Measurements from ENCODE around the gene ZSWIM1.

ZSWIM1 gene

DNA sequence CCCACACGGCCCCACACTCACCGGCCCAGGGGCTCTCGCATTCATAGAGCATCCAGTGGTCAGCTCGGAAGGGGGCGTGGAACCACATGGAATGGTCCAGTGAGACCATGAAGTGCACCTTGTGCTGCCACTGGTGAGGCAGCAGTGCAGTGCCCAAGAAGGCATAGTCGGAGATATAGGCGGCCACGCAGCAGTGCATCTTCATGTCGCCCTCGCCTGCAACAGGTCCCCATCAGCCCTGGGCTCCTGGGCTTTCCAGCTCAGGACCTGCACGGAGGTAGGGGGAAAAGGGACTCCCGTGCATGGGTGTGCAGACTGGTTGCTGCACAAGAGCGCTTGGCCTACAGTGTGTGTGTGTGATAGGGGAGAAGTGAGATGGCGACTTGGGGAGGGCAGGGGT is 37.5 kb upstream of the ZSWIM1 start:
- Histone ChIP-seq H3K27ac (ENCODE audit: low read depth, low read length) (no peak overlapping the region), H3K36me3 (ENCODE audit: control insufficient read depth, insufficient read depth, low read length) (peaks cover 32% of the 10 kb centered on the region)

DNA sequence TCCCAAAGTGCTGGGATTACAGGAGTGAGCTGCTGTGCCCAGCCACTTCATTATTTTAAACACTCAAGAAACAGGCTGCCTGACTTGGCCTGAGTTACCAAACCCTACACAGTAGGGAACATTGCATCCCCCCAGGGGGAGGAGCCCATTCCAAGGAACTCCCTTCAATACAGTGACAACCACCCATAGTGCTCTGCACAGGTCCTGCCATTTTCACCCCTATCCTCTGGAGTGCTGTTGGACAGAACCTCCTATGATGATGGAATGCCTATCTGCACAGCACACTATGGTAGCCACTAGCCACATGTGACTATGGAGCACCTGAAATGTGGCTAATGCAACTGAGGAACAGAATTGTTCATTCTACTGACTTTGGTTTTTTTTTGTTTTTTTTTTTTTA is 35.6 kb upstream of the ZSWIM1 start:
- Histone ChIP-seq H3K36me3 (ENCODE audit: control insufficient read depth, insufficient read depth, low read length) (peaks cover 33% of the 10 kb centered on the region), H3K27me3 (ENCODE audit: control insufficient read depth, insufficient read depth, low read length) (no peaks in the 10 kb centered on the region), H3K27ac (ENCODE audit: low read depth, low read length) (no peak overlapping the region), H3K9ac (ENCODE audit: low read length) (no peak overlapping the region), H3K4me1 (ENCODE audit: control insufficient read depth, insufficient read depth, low read length) (peaks cover 19% of the 10 kb centered on the region), H3K4me3 (ENCODE audit: low read length) (no peak overlapping the region)

More for the DNA sequence above, 37.5 kb upstream of the ZSWIM1 start:
- H3K4me1 ChIP-seq (ENCODE audit: control insufficient read depth, insufficient read depth, low read length): peaks cover 19% of the 10 kb centered on the region
- no peak overlapping the region for H3K4me3 ChIP-seq (ENCODE audit: low read length)
- no peak overlapping the region for H3K9ac ChIP-seq (ENCODE audit: low read length)
- no peaks in the 10 kb centered on the region for H3K27me3 ChIP-seq (ENCODE audit: control insufficient read depth, insufficient read depth, low read length)

DNA sequence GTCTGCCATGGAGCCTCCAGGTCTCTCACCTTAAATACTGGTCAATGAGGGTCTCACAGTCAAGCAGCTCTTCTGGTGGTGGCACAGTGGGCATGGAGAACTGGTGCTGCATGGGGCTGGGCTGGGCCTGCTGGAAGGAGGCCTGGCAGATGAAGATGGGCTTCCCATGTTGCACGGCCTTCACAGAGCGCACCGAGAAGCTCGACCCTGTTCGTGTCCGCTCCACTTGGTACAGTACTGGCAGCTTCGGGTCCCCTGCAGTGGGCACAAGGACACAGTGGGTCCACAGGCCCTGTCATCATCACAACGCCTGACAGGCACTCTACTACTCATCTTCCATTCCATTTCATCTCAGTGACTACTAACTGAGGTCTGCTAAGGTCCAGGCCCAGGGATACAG is 32.6 kb upstream of the ZSWIM1 start:
- H3K36me3 ChIP-seq (ENCODE audit: control insufficient read depth, insufficient read depth, low read length): peaks cover 23% of the 10 kb centered on the region
- no peak overlapping the region for H3K4me3 ChIP-seq (ENCODE audit: low read length)
- no peak overlapping the region for H3K27ac ChIP-seq (ENCODE audit: low read depth, low read length)
- peaks cover 3% of the 10 kb centered on the region for H3K4me1 ChIP-seq (ENCODE audit: control insufficient read depth, insufficient read depth, low read length)
- H3K27me3 ChIP-seq (ENCODE audit: control insufficient read depth, insufficient read depth, low read length): no peaks in the 10 kb centered on the region
- peak overlapping the region; percentile 11 for H3K9ac ChIP-seq (ENCODE audit: low read length)

GRCh38 chr20:45848969-45849582 is 32.0 kb upstream of the ZSWIM1 start:
- peaks cover 17% of the 10 kb centered on the region for H3K36me3 ChIP-seq (ENCODE audit: control insufficient read depth, insufficient read depth, low read length)

DNA sequence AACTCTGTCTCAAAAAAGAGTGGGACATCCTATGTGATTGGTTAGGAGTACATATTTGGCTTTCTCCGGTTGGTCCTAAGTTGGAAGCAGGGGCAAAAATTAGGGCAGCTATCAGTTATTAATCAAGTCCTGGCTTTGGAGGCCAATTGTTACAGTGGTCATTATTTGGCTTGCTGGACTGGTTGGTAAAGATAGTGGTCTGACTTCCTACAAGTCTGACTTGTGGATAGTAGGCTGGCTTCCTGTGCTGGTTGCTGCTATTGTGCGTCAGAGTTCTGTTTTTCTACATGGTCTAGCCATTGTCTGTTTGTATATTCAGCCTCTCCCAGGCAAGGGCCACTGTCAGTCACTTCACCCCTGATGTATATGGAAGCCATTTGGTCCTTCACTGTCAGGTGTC is 30.8 kb upstream of the ZSWIM1 start:
- Histone ChIP-seq H3K4me1 (ENCODE audit: control insufficient read depth, insufficient read depth, low read length) (peaks cover 5% of the 10 kb centered on the region), H3K36me3 (ENCODE audit: control insufficient read depth, insufficient read depth, low read length) (peaks cover 7% of the 10 kb centered on the region), H3K27me3 (ENCODE audit: control insufficient read depth, insufficient read depth, low read length) (no peaks in the 10 kb centered on the region), H3K27ac (ENCODE audit: low read depth, low read length) (no peak overlapping the region), H3K9ac (ENCODE audit: low read length) (no peak overlapping the region), H3K4me3 (ENCODE audit: low read length) (no peak overlapping the region)

More at GRCh38 chr20:45848969-45849582, 32.0 kb upstream of the ZSWIM1 start:
- Histone ChIP-seq H3K4me3 (ENCODE audit: low read length) (no peak overlapping the region), H3K4me1 (ENCODE audit: control insufficient read depth, insufficient read depth, low read length) (no peaks in the 10 kb centered on the region), H3K9ac (ENCODE audit: low read length) (no peak overlapping the region), H3K27me3 (ENCODE audit: control insufficient read depth, insufficient read depth, low read length) (no peaks in the 10 kb centered on the region), H3K27ac (ENCODE audit: low read depth, low read length) (no peak overlapping the region)

DNA sequence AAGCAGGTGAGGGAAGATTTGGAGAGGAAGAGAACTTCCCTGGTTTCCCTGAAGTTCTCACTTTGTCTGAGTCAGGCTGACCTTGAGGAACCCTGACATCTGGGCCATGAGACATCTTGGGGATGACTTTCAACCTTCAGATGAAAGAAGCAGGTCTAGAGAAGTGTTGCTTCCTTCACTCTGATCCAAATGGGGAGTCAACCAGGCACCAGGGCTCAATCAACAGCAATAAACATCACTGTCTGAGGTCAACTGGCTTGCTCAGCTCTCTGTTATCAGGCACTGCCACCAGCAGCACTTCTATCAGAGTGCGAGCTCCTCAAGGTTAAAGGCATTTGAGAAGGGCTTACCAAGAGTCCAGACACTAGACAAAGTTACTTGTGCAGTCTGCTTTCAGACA is 30.1 kb upstream of the ZSWIM1 start:
- Histone ChIP-seq H3K9ac (ENCODE audit: low read length) (no peak overlapping the region), H3K27me3 (ENCODE audit: control insufficient read depth, insufficient read depth, low read length) (no peaks in the 10 kb centered on the region), H3K27ac (ENCODE audit: low read depth, low read length) (no peak overlapping the region), H3K4me3 (ENCODE audit: low read length) (no peak overlapping the region), H3K36me3 (ENCODE audit: control insufficient read depth, insufficient read depth, low read length) (peaks cover 4% of the 10 kb centered on the region), H3K4me1 (ENCODE audit: control insufficient read depth, insufficient read depth, low read length) (peaks cover 9% of the 10 kb centered on the region)

- H3K27ac ChIP-seq (ENCODE audit: low read depth, low read length): no peak overlapping the region
- no peak overlapping the region for H3K4me3 ChIP-seq (ENCODE audit: low read length)
- peaks cover 14% of the 10 kb centered on the region for H3K4me1 ChIP-seq (ENCODE audit: control insufficient read depth, insufficient read depth, low read length)
- no peaks in the 10 kb centered on the region for H3K27me3 ChIP-seq (ENCODE audit: control insufficient read depth, insufficient read depth, low read length)
- no peak overlapping the region for H3K9ac ChIP-seq (ENCODE audit: low read length)
- peaks cover 4% of the 10 kb centered on the region for H3K36me3 ChIP-seq (ENCODE audit: control insufficient read depth, insufficient read depth, low read length)
Observed at GRCh38 chr20:45851501-45851900, 29.5 kb upstream of the ZSWIM1 start.

DNA sequence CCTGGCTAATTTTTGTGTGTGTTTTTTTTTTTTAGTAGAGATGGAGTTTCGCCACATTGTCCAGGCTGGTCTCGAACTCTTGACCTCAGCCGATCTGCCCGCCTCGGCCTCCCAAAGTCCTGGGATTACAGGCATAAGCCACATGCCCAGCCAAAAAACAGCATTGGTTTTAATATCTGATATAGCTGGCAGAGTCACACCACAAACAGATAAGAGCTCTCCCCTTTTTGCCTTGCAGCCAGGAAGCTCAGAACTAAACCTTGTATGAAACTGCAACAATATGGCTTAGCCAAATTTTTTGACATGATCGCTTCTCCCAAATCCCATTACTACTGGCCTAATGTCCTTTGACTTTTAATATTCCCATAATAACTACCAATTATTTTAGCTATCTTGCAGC is 28.7 kb upstream of the ZSWIM1 start:
- Histone ChIP-seq H3K4me1 (ENCODE audit: control insufficient read depth, insufficient read depth, low read length) (peaks cover 14% of the 10 kb centered on the region), H3K36me3 (ENCODE audit: control insufficient read depth, insufficient read depth, low read length) (peaks cover 4% of the 10 kb centered on the region), H3K9ac (ENCODE audit: low read length) (no peak overlapping the region), H3K4me3 (ENCODE audit: low read length) (no peak overlapping the region), H3K27ac (ENCODE audit: low read depth, low read length) (no peak overlapping the region), H3K27me3 (ENCODE audit: control insufficient read depth, insufficient read depth, low read length) (no peaks in the 10 kb centered on the region)

GRCh38 chr20:45853484-45853883 is 27.5 kb upstream of the ZSWIM1 start:
- H3K27me3 ChIP-seq (ENCODE audit: control insufficient read depth, insufficient read depth, low read length): no peaks in the 10 kb centered on the region
- peaks cover 19% of the 10 kb centered on the region for H3K4me1 ChIP-seq (ENCODE audit: control insufficient read depth, insufficient read depth, low read length)
- H3K4me3 ChIP-seq (ENCODE audit: low read length): no peak overlapping the region
- no peak overlapping the region for H3K9ac ChIP-seq (ENCODE audit: low read length)
- H3K36me3 ChIP-seq (ENCODE audit: control insufficient read depth, insufficient read depth, low read length): peaks cover 1% of the 10 kb centered on the region
- no peak overlapping the region for H3K27ac ChIP-seq (ENCODE audit: low read depth, low read length)

DNA sequence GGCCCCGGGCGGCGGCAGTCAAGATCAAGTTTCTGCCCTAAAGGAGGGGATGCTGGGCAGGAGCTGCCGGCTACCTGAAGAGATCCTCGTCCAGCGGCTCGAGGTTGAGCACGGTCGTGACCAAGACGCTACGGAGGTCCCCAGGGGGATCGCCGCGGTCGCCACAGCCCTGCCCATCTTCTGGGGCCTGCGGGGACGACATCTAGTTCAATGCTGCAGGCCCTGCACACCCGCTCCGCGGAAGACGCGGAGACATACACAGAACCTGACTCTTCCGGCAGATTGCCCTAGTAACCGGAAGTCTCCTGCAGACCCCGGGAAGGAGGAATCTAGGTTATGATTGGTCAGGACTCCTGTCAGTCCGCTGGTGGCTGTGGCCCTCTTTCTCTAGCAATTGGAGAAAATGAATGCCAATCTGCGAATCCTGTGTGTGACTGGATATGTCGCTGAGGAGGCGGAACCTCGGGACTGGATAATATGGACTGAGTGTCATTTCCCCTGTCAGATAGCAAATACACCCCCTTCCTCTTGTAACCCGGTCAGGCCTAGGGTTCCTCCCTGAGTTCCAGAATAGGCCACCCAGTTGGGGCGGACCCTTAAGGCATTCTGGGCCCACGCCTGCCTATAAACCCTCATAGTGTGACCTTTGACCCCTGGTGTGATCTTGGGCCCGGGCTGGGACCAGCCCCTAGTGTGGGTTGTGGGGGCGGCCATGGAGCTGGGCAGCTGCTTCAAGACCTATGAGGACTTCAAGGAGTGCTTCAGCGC is 23.7 kb upstream of the ZSWIM1 start, which contains the start of the genes ACOT8 and ZSWIM3:
TSS of gene ACOT8 (minus strand) at position 279 of the 768 bp plus-strand sequence. CDS start at position 202, 77 bp downstream.
TSS of gene ZSWIM3 (plus strand) at position 501 of the 768 bp plus-strand sequence. CDS start at position 713, 212 bp downstream.
- peaks cover 20% of the 10 kb centered on the region for H3K4me1 ChIP-seq (ENCODE audit: control insufficient read depth, insufficient read depth, low read length)
- H3K27ac ChIP-seq (ENCODE audit: low read depth, low read length): peak within 1 kb of the TSS; percentile 88
- peak within 1 kb of the TSS; percentile 82 for H3K9ac ChIP-seq (ENCODE audit: low read length)
- no peaks in the 10 kb centered on the region for H3K36me3 ChIP-seq (ENCODE audit: control insufficient read depth, insufficient read depth, low read length)
- no peaks in the 10 kb centered on the region for H3K27me3 ChIP-seq (ENCODE audit: control insufficient read depth, insufficient read depth, low read length)
- peak within 1 kb of the TSS; percentile 96 for H3K4me3 ChIP-seq (ENCODE audit: low read length)

DNA sequence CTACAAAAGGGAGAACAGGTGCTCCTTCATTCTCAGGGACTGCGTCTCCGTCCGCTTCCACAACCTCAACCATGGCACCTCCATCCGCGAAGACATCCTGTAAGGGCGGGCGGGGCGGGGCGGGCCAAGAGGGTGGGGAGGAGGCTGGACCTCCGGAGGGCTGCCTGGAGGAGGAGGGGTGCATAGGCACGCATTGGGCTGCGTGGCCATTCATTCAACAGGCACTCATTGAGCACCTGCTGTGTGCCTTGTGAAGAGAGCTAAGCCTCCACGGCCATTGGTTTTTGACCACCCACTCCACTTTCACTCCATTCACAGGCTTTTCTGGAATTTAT is 23.2 kb upstream of the ZSWIM1 start:
- Histone ChIP-seq H3K36me3 (ENCODE audit: control insufficient read depth, insufficient read depth, low read length) (no peaks in the 10 kb centered on the region), H3K4me3 (ENCODE audit: low read length) (peak overlapping the region; percentile 96), H3K27ac (ENCODE audit: low read depth, low read length) (peak overlapping the region; percentile 88), H3K4me1 (ENCODE audit: control insufficient read depth, insufficient read depth, low read length) (peaks cover 20% of the 10 kb centered on the region), H3K27me3 (ENCODE audit: control insufficient read depth, insufficient read depth, low read length) (no peaks in the 10 kb centered on the region), H3K9ac (ENCODE audit: low read length) (peak overlapping the region; percentile 59)

GRCh38 chr20:45859916-45860315 is 21.1 kb upstream of the ZSWIM1 start:
- Histone ChIP-seq H3K36me3 (ENCODE audit: control insufficient read depth, insufficient read depth, low read length) (no peaks in the 10 kb centered on the region), H3K4me3 (ENCODE audit: low read length) (no peak overlapping the region)

More at GRCh38 chr20:45859916-45860315, 21.1 kb upstream of the ZSWIM1 start:
- no peak overlapping the region for H3K9ac ChIP-seq (ENCODE audit: low read length)
- no peaks in the 10 kb centered on the region for H3K27me3 ChIP-seq (ENCODE audit: control insufficient read depth, insufficient read depth, low read length)
- H3K27ac ChIP-seq (ENCODE audit: low read depth, low read length): no peak overlapping the region
- peaks cover 19% of the 10 kb centered on the region for H3K4me1 ChIP-seq (ENCODE audit: control insufficient read depth, insufficient read depth, low read length)
